A172 (cell line): ENCODE data around the gene MRPL19. TPM values are rescaled to one million over a fixed set of nuclear protein-coding genes. Genes with fewer than 3 reads are reported as not detected.

Source experiments
- DNase-seq: peaks from one replicate; pipeline ENCODE4 v3.0.0-alpha.2; 2015; ENCODE audit warnings: low spot score
- total RNA-seq: library from RNA; depleted of rRNA; stranded (reverse); fragments of >200 nt; shearing (Covaris generic); gene quantifications from 2 replicates; pipeline ENCODE4 v1.2.3, GENCODE V29; 2014; rRNA removed

Gene MRPL19
- total RNA-seq, 1 experiment from 2014 or later, result 156 TPM

- no peak for DNase-seq
These were observed 89.7 kb downstream of the MRPL19 start for GRCh38 chr2:75736276-75736675.

GRCh38 chr2:75737961-75738360 lies 91.4 kb downstream of the MRPL19 start:
- DNase-seq, result no peak

Other genes with a start within 250 kb of the MRPL19 start
- gene EVA1A, start 85.8 kb upstream of the MRPL19 start, total RNA-seq, result 24.6 and 38.3 TPM in 2 replicates
- 32.1 and 43.0 TPM in 2 replicates for gene GCFC2, start 64.1 kb downstream of the MRPL19 start, total RNA-seq